Hematopoietic multipotent progenitor cell (in vitro differentiated cells): ENCODE results near the gene CELA2A. TPM values are rescaled to one million over a fixed set of nuclear protein-coding genes. Genes with fewer than 3 reads are reported as not detected.
"Not testable (repeated sequence)": the region's sequence is repeated elsewhere in the genome, so short reads cannot be mapped to it uniquely, and the experiment has no call there.

Experiments used
- DNase-seq, 3 donors: peaks; one replicate each; pipeline ENCODE4 v3.0.0-alpha.2; 2011 to 2015; ENCODE audit warnings: low read depth in 2 of 3, low spot score in 2 of 3
- total RNA-seq: library from RNA; depleted of rRNA; stranded (reverse); fragments of >200 nt; gene quantifications from one replicate; pipeline ENCODE4 v1.2.3, GENCODE V29; 2012

Gene CELA2A
- total RNA-seq, 1 donor, result not detected

- peak in 1 of 3 donors; percentile 44 for DNase-seq
Measured at GRCh38 chr1:15424146-15424667, 32.3 kb upstream of the CELA2A start.

- no peak for DNase-seq
Measured at GRCh38 chr1:15424981-15425380, 31.6 kb upstream of the CELA2A start.

DNA sequence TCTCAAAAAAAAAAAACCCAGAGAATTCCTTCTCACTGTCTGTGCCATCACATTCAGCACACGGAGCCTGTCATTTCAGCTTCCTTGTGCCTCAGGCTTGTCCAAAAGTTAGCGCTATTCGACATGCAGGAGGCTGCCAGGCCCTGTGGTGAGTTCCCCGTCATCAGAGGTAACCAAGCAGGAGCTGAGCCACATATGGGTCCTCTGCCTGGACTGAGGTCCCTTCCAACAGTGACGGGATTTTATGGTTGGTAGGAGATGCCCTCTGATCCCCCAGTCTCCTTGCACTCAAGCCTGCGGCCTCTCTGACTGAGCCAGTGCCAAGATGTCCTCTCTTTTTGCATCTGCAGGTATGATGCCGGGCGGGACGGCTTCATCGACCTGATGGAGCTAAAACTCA lies 31.0 kb upstream of the CELA2A start:
- DNase-seq, result no peak

GRCh38 chr1:15425958-15426357 lies 30.6 kb upstream of the CELA2A start:
- no peak for DNase-seq

DNA sequence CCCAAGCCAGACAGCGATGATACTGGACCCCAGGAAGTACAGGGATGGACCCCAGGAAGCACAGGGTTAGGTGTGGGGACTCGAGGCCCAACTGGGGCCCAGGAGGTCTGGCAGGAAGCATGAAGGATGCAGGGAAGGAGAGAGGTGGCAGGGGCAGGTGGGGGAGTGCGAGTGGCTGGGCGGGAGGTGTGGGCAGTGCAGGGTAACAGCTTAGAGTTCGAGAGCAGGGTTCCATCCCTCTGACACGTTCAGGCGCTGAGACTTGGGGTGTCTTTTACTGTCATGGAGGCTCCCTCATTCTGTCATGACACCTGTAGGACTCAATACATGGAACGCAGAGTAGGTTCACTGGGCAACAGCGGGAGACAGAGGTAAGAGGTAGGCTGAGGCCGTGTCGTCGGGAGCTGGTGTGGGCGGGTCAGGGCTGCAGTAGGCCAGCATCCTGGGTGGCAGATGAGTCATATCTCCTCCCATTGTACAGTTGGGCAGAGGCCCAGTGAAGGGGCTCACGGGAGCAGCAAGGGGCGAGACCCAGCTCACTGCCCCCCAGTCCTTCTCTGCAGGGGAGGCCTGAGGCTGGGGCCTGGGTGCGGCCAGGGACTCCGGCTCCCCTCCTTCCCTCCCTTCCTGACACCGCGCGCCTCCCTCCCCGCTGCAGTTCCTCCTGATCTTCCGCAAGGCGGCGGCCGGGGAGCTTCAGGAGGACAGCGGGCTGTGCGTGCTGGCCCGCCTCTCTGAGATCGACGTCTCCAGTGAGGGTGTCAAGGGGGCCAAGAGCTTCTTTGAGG lies 29.8 kb upstream of the CELA2A start:
- no peak for DNase-seq

DNA sequence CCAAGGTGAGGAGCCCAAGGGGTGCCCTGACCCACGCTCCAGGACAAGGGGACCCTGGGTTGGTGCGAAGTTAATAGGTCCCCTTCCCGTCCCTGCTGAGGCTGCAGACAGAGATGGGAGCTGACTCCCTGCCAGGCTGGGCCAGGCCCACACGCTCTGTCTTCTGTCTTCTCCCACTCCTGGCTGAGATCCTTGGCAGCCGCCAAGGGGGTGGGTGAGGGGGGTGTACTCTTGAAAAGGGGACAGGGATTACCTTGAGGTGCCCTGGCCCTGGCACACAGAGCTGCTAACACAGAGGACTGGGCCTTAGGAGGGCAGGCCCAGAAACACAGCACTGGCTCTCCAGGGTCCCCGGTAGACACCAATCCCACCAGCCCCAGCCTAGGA lies 29.3 kb upstream of the CELA2A start:
- DNase-seq, result no peak

GRCh38 chr1:15428252-15428651 lies 28.3 kb upstream of the CELA2A start:
- DNase-seq, result not testable (repeated sequence)

- DNase-seq, result no peak
Measured at GRCh38 chr1:15428815-15429435, 27.6 kb upstream of the CELA2A start.

GRCh38 chr1:15429701-15430149 lies 26.8 kb upstream of the CELA2A start:
- no peak for DNase-seq

GRCh38 chr1:15430787-15431570 lies 25.6 kb upstream of the CELA2A start:
- peak in 2 of 3 donors; percentile 63 to 64 for DNase-seq

- no peak for DNase-seq
Measured at GRCh38 chr1:15431571-15431948, 25.0 kb upstream of the CELA2A start.

GRCh38 chr1:15432324-15432723 lies 24.2 kb upstream of the CELA2A start:
- no peak for DNase-seq

GRCh38 chr1:15433471-15433870 lies 23.1 kb upstream of the CELA2A start:
- DNase-seq, result no peak

DNA sequence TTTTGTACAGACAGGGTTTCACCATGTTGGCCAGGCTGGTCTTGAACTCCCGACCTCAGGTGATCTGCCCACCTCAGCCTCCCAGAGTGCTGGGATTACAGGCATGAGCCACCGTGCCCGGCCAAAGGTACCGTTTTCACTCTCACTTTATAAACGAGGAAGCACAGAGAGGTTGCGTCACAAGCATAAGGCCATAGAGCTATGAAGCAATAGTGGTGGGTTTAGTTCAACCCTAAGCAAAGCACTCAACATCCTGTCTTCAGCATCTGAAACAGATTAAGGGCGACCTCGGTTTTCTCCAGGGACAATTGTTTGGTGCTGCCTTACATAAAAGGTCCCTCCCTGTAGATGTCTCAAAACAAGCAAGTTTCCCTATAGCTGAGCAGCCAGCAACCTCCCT lies 21.8 kb upstream of the CELA2A start:
- DNase-seq, result peak in 1 of 3 donors; percentile 29

DNA sequence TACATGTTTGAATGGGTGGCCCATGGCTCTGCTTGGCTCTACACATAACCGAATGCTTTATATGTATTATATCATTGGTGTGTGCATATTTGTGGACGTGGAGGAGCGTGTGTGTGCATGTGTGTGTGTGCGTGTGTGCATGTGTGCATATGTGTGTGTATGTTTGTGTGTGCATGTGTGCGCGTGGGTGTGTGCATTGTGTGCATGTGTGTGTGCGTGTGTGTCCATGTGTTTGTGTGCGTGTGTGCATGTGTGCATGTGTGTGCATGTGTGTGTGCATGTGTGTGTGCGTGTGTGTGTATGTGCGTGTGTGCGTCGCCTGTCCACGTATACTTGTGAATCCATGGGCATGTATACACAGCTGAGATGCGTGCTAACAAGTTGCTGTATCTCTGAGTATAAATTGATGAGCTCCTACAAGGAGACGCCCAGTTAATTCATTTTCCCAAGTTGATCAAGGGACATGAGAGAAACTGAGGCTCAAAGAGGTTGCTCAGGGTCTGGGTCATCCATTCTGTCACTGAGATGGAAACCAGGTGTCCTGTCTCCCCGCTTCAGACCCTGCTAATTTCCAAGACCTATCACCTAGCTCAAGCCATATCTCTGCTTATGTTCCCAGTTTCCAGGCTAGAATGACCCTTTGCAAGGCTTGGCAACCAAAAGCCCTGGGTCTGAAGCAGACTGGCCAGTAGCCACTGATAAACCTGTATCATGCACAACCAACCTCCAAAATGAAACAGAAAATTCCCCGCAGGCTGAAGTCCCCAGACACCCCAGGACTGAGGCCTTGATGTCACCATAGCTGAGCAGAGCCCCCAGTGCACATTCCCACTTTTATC lies 21.1 kb upstream of the CELA2A start:
- DNase-seq, result no peak

DNA sequence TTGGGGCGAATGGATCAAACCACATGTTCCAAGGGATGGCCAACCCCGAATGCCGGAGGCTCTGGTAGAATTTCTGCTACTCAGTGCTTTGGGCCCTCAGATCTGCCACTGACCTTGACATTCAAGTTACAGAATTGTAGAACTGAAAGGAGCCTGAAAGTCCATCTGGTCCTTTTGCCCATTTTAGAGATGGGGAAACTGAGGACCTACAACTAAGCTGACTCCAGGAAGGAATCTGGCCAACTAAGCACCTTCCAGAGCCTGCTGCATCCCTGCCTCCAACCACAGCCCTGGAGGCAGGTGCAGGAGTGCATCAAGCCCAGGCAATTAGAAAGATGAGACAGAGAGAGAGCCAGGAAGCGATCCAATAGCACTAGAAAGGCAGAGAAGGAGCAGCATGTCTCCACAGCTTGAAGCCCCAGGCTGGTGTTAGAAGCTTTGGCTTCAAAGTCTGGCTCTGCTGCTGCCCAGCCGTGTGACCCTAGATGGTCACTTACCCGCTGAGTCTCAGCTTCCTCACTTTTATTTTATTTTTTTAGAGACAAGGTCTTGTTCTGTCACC lies 19.6 kb upstream of the CELA2A start:
- DNase-seq, result no peak

DNA sequence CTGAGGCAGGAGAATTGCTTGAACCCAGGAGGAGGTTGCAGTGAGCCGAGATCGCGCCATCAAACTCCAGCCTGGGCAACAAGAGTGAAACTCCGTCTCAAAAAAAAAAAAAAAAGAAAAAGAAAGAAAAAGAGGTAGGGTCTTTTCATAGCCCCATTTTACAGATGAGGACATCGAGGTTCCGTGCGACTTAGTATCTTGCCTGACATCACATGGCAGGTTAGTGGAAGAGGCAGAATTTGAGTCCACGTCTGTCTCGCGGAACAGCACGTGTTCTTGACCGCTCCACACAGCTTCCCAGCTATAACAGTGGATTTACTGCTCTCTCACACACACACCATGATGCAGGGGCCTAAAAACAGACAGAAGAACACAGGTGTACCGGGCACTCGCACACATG lies 17.2 kb upstream of the CELA2A start:
- DNase-seq, result no peak

DNA sequence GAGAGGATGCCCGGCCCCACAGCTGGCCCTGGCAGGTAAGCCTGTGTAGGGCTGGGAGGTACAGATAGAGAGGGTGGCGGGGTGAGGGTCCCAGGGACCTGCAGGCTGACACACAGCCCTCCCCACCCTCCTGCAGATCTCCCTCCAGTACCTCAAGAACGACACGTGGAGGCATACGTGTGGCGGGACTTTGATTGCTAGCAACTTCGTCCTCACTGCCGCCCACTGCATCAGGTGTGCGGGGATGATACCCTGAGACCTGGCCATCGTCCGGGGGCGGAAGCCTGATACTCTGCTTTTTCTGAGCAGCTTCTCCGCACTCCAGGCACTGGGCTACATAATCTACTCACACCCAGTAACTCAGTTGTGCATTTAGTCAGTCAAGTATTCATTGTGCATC lies 16.2 kb upstream of the CELA2A start:
- DNase-seq, result no peak

DNA sequence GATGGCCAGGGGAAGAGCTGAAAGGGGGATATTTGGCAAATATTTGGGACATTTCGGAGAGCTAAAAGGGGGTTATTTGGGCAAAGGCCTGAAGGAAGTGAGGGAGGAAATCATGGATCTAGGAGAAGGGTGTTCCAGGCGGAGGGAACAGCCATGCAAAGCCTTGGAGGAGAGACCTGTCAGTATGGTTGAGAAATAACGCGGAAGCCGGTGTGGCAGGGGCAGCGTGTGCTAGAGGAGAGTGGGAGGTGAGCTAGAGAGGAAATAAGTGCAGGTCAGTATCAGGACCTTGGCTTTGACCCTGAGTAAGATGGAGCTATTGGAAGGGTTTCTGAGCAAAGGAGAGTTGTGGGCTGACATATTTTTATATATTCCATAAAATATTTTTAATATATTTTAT lies 15.3 kb upstream of the CELA2A start:
- no peak for DNase-seq

GRCh38 chr1:15442119-15442518 lies 14.4 kb upstream of the CELA2A start:
- DNase-seq, result no peak
